T follicular helper cell (primary cell): ENCODE measurements around the gene TAS2R13.

Experiments used
- DNase-seq: peaks from one replicate; pipeline ENCODE4 v3.0.0-alpha.2; 2020; ENCODE audit warnings: low read depth
- total RNA-seq, 2 experiments: gene quantifications; one replicate each; lab custom pipeline; 2026; lab: John Stamatoyannopoulos, UW

TAS2R13 gene, protein sequence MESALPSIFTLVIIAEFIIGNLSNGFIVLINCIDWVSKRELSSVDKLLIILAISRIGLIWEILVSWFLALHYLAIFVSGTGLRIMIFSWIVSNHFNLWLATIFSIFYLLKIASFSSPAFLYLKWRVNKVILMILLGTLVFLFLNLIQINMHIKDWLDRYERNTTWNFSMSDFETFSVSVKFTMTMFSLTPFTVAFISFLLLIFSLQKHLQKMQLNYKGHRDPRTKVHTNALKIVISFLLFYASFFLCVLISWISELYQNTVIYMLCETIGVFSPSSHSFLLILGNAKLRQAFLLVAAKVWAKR
- 0.17 to 0.66 reads per million in 2 experiments for total RNA-seq

- no peak for DNase-seq
Measured at GRCh38 chr12:10909462-10909861, at the start of gene TAS2R13. TSS of gene TAS2R13 (minus strand) at chr12:10909562. CDS start at chr12:10909298, 264 bp downstream.

- no peak for DNase-seq
Measured at GRCh38 chr12:10957741-10958140, 48.4 kb upstream of the TAS2R13 start.

DNA sequence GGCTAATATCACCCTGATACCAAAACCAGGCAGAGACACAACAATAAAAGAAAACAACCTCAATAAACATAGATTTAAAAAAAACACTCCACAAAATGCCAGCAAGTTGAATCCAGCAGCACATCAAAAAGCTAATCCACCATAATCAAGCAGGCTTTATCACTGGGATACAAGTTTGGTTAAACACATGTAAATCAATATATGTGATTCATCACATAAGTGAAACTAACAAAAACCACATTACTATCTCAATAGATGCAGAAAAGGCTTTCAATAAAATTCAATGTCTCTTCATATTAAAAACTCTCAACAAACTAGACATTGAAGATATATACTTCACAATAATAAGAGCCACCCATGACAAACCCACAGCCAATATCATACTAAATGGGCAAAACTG lies 46.7 kb upstream of the TAS2R13 start:
- no peak for DNase-seq

- DNase-seq = no peak
Measured at GRCh38 chr12:10952645-10953044, 43.3 kb upstream of the TAS2R13 start.

GRCh38 chr12:10943167-10943566 lies 33.8 kb upstream of the TAS2R13 start:
- DNase-seq = no peak

- DNase-seq = no peak
Measured at GRCh38 chr12:10941916-10942607, 32.7 kb upstream of the TAS2R13 start.

DNA sequence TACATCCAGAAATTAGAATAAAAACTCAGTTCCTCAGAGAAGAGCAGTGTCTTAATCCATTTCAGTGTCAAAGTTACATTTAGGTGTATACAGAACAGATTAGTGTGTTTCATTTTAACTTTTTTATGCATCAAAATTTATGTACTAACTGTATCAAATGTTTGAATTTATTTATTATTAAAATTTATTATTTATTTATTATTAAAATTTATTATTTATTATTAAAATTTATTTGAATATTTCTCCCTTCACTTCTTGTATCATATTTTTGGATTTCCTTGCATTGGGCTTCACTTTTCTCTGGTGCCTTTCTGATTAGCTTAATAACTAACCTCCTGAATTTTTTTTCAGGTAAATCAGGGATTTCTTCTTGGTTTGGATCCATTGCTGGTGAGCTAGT lies 32.0 kb upstream of the TAS2R13 start:
- no peak for DNase-seq

GRCh38 chr12:10940389-10940788 lies 31.0 kb upstream of the TAS2R13 start:
- DNase-seq = no peak

DNA sequence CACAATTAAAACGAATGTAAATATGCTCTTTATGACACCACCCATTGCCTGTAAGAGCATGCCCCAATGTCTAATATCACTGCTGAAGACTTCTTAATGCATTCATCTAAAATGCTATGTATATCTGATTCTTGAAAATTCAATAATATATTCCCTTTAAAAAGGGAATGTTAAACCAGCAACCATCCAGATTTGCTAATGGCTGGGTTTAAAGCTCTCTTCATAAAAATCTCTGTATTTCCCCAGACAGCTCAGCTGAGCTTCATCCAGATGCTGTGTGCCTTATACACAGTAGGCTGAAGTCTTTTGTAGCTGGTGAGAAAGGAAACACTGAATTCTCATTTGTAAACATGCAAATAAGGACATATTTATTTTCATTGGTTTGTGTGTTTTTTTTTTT lies 29.8 kb upstream of the TAS2R13 start, which contains the start of gene TAS2R14:
Gene TAS2R14 (minus strand): TSS at position 101 of the 400 bp plus-strand sequence. CDS start 56 bp downstream, at position 45.
- no peak for DNase-seq

GRCh38 chr12:10936506-10936905 lies 27.1 kb upstream of the TAS2R13 start:
- DNase-seq = no peak

GRCh38 chr12:10928746-10929286 lies 19.5 kb upstream of the TAS2R13 start, which contains the start of gene PRH2:
TSS of gene PRH2 (plus strand) at chr12:10929236. CDS start at chr12:10929274, 38 bp downstream.
- no peak for DNase-seq

DNA sequence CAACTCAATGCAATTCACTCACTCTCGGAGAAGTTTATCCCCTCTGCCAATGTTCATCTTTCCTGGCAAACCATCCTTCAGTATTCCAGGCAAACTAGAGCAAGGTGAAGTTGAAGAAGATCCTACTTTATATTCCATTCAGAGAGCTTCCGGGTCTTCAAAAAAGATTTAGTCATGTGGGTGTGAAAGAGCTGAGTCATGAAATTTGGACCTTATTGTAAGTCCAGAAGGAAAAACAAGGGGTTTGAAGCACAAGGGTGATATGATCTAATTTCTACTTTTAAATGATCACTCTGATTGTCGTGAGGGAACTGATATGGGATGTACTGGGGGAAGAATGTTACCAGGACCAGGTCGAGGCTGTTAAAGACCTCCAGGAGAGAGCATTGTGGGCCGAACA lies 16.9 kb upstream of the TAS2R13 start:
- no peak for DNase-seq

GRCh38 chr12:10919809-10920208 lies 10.4 kb upstream of the TAS2R13 start:
- no peak for DNase-seq

GRCh38 chr12:10910380-10910779 lies 1.0 kb upstream of the TAS2R13 start:
- no peak for DNase-seq

DNA sequence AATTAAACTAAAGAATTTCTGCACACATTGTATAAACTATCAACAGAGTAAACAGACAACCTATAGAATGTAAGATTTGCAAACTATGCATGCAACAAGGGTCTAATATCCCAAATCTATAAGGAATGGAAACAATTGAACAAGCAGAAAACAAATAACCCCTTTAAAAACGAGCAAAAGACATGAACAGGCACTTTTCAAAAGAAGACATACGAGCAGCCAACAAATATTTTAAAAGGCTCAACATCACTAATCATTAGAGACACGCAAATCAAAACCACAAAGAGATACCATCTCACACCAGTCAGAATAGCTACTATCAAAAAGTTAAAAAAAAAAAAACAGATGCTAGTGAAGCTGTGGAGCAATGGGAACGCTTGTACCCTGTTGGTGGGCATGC lies 4.7 kb downstream of the TAS2R13 start:
- DNase-seq = no peak

- DNase-seq = no peak
Measured at GRCh38 chr12:10901427-10901826, 7.9 kb downstream of the TAS2R13 start.

DNA sequence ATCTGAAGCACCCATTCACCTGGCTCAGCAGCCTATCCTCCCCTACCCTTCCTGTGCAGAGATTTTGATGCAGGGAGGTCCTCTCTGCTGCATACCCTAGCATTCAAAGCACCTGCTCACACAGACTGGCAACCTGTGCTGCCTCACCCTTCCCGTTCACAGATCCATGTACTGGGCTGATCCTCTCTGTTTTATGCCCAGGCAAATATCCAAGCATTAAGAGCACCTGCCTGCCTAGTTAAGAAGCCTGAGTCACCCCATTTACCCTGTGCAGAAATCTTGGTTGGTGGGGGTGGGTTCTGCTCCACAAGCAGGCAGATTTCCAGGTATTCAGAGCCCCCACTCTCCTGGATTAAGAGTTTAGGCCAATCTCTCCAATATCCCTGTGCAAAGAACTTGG lies 8.4 kb downstream of the TAS2R13 start:
- DNase-seq = no peak

- no peak for DNase-seq
Measured at GRCh38 chr12:10900530-10900929, 8.8 kb downstream of the TAS2R13 start.

DNA sequence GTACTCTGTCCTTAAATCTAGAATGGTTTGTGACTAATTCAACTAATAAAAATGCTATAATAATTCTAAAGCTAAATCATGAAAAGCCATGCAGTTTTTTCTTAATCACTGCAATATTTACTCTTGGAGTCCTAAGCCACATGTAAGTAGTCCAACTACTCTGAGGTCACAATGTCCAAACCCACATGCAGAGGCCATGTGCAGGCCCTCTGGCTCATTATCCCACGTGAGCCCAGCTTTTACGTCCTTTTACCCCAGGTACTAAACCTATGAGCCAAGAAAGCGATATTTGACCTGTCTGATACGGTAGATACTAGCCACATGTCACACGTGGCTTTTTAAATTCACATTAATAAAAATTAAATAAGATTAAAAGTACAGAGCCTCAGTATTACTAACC lies 12.5 kb downstream of the TAS2R13 start:
- DNase-seq = no peak

DNA sequence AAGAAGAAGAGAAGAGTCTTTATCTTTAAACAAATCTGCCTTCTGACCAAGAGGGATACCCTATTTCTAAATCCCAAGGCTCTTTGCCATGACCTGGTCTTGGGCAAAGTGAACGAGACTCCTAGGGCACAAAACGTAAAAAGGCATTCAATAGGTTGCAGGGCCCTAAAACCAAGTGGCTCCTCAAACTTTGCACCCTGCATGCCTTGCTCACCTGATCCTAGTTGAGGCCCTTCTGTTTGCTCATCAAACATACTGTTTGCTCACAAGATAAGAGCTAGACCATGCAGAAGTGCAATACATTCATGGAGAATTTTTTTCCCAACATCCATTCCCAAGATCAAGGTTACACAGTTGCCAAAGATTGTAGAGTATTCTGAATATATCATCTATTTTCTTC lies 17.4 kb downstream of the TAS2R13 start:
- no peak for DNase-seq

DNA sequence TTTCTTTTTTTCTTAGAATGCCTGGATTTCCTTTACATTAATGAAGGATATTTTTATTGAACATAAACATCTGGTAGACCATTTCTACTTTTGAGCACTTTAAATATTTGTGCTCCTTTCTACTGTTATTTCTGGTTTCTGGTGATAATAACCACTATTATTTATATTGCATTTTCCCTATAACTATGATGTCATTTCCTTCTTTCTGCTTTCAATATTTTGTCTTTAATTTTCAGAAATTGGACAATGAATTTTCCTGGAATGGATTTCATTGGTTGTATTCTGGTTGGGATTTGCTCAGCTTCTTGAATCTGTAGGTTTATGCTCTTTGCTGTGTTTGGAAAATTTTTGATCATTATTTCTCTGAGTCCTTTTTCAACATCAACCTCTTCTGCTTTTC lies 20.1 kb downstream of the TAS2R13 start:
- no peak for DNase-seq

- DNase-seq = no peak
Measured at GRCh38 chr12:10884086-10884725, 25.2 kb downstream of the TAS2R13 start, which contains the start of gene PRH1. TSS of gene PRH1 (minus strand) at chr12:10884255. CDS start at chr12:10884217, 38 bp downstream.
